Measurements from ENCODE around the gene FOLH1.
"Not testable (repeated sequence)": the region's sequence is repeated elsewhere in the genome, so short reads cannot be mapped to it uniquely, and the experiment has no call there.

The FOLH1 gene

GRCh38 chr11:49175378-49175777 is 33.0 kb downstream of the FOLH1 start:
- DNase-seq = not testable (repeated sequence)

GRCh38 chr11:49174691-49175366 is 33.6 kb downstream of the FOLH1 start:
- not testable (repeated sequence) for DNase-seq

- not testable (repeated sequence) for DNase-seq
These were observed 36.8 kb downstream of the FOLH1 start for GRCh38 chr11:49171613-49172012.

- not testable (repeated sequence) for DNase-seq
These were observed 38.8 kb downstream of the FOLH1 start for GRCh38 chr11:49169579-49169978.

GRCh38 chr11:49168992-49169391 is 39.4 kb downstream of the FOLH1 start:
- DNase-seq = not testable (repeated sequence)

GRCh38 chr11:49151211-49151610 is 57.2 kb downstream of the FOLH1 start:
- DNase-seq = no peak

GRCh38 chr11:49102356-49102755 is 106.0 kb downstream of the FOLH1 start:
- DNase-seq = not testable (repeated sequence)
